Limb (tissue), 2 donors: ENCODE results near the gene NTSR2.
A peak's percentile ranks its signal among the peaks of the same experiment; 100 is the strongest.

Experiments used
- DNase-seq, 2 donors: peaks; one replicate each; pipeline ENCODE4 v3.0.0-alpha.2; 2016; ENCODE audit errors: extremely low spot score in 2 of 2

NTSR2 gene

GRCh38 chr2:11669454-11670291, at the start of gene NTSR2:
TSS of gene NTSR2 (minus strand) at chr2:11670195. CDS start at chr2:11670129, 66 bp downstream.
- DNase-seq = peak; percentile 66 to 84

GRCh38 chr2:11719230-11719977, 49.4 kb upstream of the NTSR2 start:
- no peak for DNase-seq

GRCh38 chr2:11718606-11719005, 48.6 kb upstream of the NTSR2 start:
- no peak for DNase-seq

- DNase-seq = no peak
These were observed 47.6 kb upstream of the NTSR2 start for GRCh38 chr2:11717623-11718022.

GRCh38 chr2:11716689-11717321, 46.8 kb upstream of the NTSR2 start:
- DNase-seq = no peak

- DNase-seq = no peak
These were observed 46.1 kb upstream of the NTSR2 start for GRCh38 chr2:11715987-11716652.

GRCh38 chr2:11713815-11714214, 43.8 kb upstream of the NTSR2 start:
- DNase-seq = no peak

- DNase-seq = no peak
These were observed 42.9 kb upstream of the NTSR2 start for GRCh38 chr2:11712866-11713265.

GRCh38 chr2:11711751-11712150, 41.8 kb upstream of the NTSR2 start:
- no peak for DNase-seq

GRCh38 chr2:11711354-11711716, 41.3 kb upstream of the NTSR2 start:
- no peak for DNase-seq

GRCh38 chr2:11710632-11711353, 40.8 kb upstream of the NTSR2 start:
- peak in 1 of 2 donors; percentile 17 for DNase-seq

GRCh38 chr2:11710210-11710609, 40.2 kb upstream of the NTSR2 start:
- DNase-seq = no peak

GRCh38 chr2:11709293-11709692, 39.3 kb upstream of the NTSR2 start:
- no peak for DNase-seq

GRCh38 chr2:11708106-11708505, 38.1 kb upstream of the NTSR2 start:
- no peak for DNase-seq

- no peak for DNase-seq
These were observed 35.7 kb upstream of the NTSR2 start for GRCh38 chr2:11705711-11706110.

- DNase-seq = no peak
These were observed 35.1 kb upstream of the NTSR2 start for GRCh38 chr2:11705063-11705462.

GRCh38 chr2:11703700-11704099, 33.7 kb upstream of the NTSR2 start:
- DNase-seq = no peak

GRCh38 chr2:11702946-11703345, 33.0 kb upstream of the NTSR2 start:
- DNase-seq = no peak

- DNase-seq = no peak
These were observed 31.8 kb upstream of the NTSR2 start for GRCh38 chr2:11701751-11702301.

- DNase-seq = no peak
These were observed 31.2 kb upstream of the NTSR2 start for GRCh38 chr2:11701206-11701605.
